K562 (cell line): ENCODE data around the gene HEXIM2. TPM values are rescaled to one million over a fixed set of nuclear protein-coding genes. Genes with fewer than 3 reads are reported as not detected.

Experiments
- C11orf30 ChIP-seq: fragments of 450-650 bp; IDR thresholded peaks from 2 replicates; pipeline ENCODE4 v1.6.1; 2016; ENCODE audit warnings: low read depth, mild to moderate bottlenecking
- CAMTA2 ChIP-seq: fragments of 250-450 bp; sonication (Bioruptor Pico); conservative IDR thresholded peaks from 2 replicates; pipeline ENCODE4 v1.5.1; 2022
- CLOCK ChIP-seq: fragments of 250-450 bp; sonication (Bioruptor Pico); IDR thresholded peaks from 2 replicates; pipeline ENCODE4 v1.4.0; 2020; ENCODE audit warnings: mild to moderate bottlenecking, moderate library complexity, borderline replicate concordance
- CXXC5 ChIP-seq: fragments of 250-450 bp; sonication (Bioruptor Pico); IDR thresholded peaks from 2 replicates; pipeline ENCODE4 v1.8.0; 2022; ENCODE audit warnings: inconsistent platforms, mild to moderate bottlenecking, moderate library complexity
- EGR1 ChIP-seq: fragments of 450-650 bp; conservative IDR thresholded peaks from 2 replicates; pipeline ENCODE4 v1.6.1; 2017; ENCODE audit warnings: mild to moderate bottlenecking
- EP400 ChIP-seq: fragments of 450-650 bp; IDR thresholded peaks from 2 replicates; pipeline ENCODE4 v1.6.1; 2017; ENCODE audit warnings: antibody characterized with exemption, mild to moderate bottlenecking, moderate library complexity
- HLTF ChIP-seq: fragments of 450-650 bp; IDR thresholded peaks from 2 replicates; pipeline ENCODE4 v1.6.1; 2016
- HOXB6 ChIP-seq: fragments of 250-450 bp; sonication (Bioruptor Pico); IDR thresholded peaks from 2 replicates; pipeline ENCODE4 v1.5.1; 2022; ENCODE audit warnings: mild to moderate bottlenecking, borderline replicate concordance
- MAZ ChIP-seq, 2 experiments: fragments of 450-650 bp in 1 of 2; sonication (generic) in 1 of 2; formaldehyde crosslinking; IDR thresholded peaks in 1 of 2; conservative IDR thresholded peaks in 1 of 2; 2 replicates each; pipeline versions ENCODE4 v1.4.0 to v1.5.0; 2020; ENCODE audit warnings: mild to moderate bottlenecking in 1 of 2, missing genetic modification reagents in 1 of 2
- MIER1 ChIP-seq: fragments of 450-650 bp; IDR thresholded peaks from 2 replicates; pipeline ENCODE4 v1.6.1; 2016; ENCODE audit warnings: antibody characterized with exemption, mild to moderate bottlenecking, low read depth
- NCOA1 ChIP-seq: fragments of 450-650 bp; IDR thresholded peaks from 2 replicates; pipeline ENCODE4 v1.6.1; 2016; ENCODE audit warnings: low read depth
- SIRT6 ChIP-seq: IDR thresholded peaks from one replicate; pipeline ENCODE4 v1.6.1; 2012; ENCODE audit warnings: low read depth, mild to moderate bottlenecking, control low read depth, inconsistent platforms, low read length, moderate library complexity
- SP2 ChIP-seq: IDR thresholded peaks from 2 replicates; pipeline ENCODE4 v1.6.1; 2011; ENCODE audit warnings: mild to moderate bottlenecking, low read depth, low read length, moderate library complexity; ENCODE audit not compliant: poor library complexity, severe bottlenecking; ENCODE audit errors: extremely low read depth
- THAP7 ChIP-seq: fragments of 250-450 bp; sonication (Bioruptor Pico); IDR thresholded peaks from 2 replicates; pipeline ENCODE4 v1.5.0; 2021
- WHSC1 ChIP-seq: IDR thresholded peaks from one replicate; pipeline ENCODE4 v1.6.1; 2012; ENCODE audit warnings: low read length, control low read depth, inconsistent platforms
- ZC3H8 ChIP-seq: fragments of 450-650 bp; IDR thresholded peaks from 2 replicates; pipeline ENCODE4 v1.6.1; 2017
- ZNF511 ChIP-seq: sonication (generic); formaldehyde crosslinking; IDR thresholded peaks from 2 replicates; pipeline ENCODE4 v1.8.0; 2022; ENCODE audit warnings: mild to moderate bottlenecking, missing genetic modification reagents
- ZNF584 ChIP-seq: fragments of 200-800 bp; sonication (Bioruptor generic); IDR thresholded peaks from 2 replicates; pipeline ENCODE4 v1.6.1; 2016; ENCODE audit warnings: low read depth, mild to moderate bottlenecking, missing genetic modification characterization, missing compliant biosample characterization
- polyA plus RNA-seq, 8 experiments: library from polyadenylated mRNA; depleted of rRNA in 4 of 8; stranded (reverse) in 5 of 8; unstranded in 3 of 8; fragments of >200 nt; fragmentation: Nextera tagmentation in 2 of 8; fragmentation: Illumina TruSeq in 1 of 8; extraction: Ambion mirVana in 2 of 8; extraction: Trizol in 1 of 8; gene quantifications; 2 replicates each; pipeline versions ENCODE4 v1.2.1 to v1.2.3, GENCODE V29; 2011 to 2014; ENCODE audit warnings: inconsistent platforms in 1 of 8, missing spikeins in 1 of 8
- total RNA-seq, 7 experiments: library from RNA; depleted of rRNA in 6 of 7; stranded (reverse); fragments of >200 nt in 6 of 7; fragmentation: Illumina TruSeq in 2 of 7; extraction: Trizol in 2 of 7; gene quantifications; 2 replicates each; pipeline versions ENCODE4 v1.2.1 to v1.2.3, GENCODE V29; 2011 to 2021; ENCODE audit warnings: low replicate concordance in 1 of 7
- TF ChIP-seq, protein P1 (sequence below): fragments of 250-450 bp; sonication (Bioruptor Pico); IDR thresholded peaks from 2 replicates; pipeline ENCODE4 v1.4.0; 2020
- TF ChIP-seq, protein P2 (sequence below): fragments of 250-450 bp; sonication (Bioruptor Pico); IDR thresholded peaks from 2 replicates; pipeline ENCODE4 v1.9.0; 2021; ENCODE audit warnings: mild to moderate bottlenecking

The HEXIM2 gene
- total and polyA plus RNA-seq, 9 of the 15 experiments (the other 6 are each of a cell fraction or from before 2014, with no cell fraction given), result 0.69 to 3.4 (median 1.1) TPM; not detected in 2

DNA sequence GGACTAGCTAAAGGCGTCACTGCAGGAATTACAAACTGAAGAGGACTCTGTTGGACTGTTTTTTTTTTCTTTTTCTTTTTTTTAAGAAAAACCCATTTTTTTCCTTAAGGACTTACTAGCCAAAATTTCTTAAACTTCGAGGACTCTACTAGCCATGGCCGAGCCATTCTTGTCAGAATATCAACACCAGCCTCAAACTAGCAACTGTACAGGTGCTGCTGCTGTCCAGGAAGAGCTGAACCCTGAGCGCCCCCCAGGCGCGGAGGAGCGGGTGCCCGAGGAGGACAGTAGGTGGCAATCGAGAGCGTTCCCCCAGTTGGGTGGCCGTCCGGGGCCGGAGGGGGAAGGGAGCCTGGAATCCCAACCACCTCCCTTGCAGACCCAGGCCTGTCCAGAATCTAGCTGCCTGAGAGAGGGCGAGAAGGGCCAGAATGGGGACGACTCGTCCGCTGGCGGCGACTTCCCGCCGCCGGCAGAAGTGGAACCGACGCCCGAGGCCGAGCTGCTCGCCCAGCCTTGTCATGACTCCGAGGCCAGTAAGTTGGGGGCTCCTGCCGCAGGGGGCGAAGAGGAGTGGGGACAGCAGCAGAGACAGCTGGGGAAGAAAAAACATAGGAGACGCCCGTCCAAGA, 12.5 kb upstream of the HEXIM2 start (continued):
- TF ChIP-seq, protein P1, sequence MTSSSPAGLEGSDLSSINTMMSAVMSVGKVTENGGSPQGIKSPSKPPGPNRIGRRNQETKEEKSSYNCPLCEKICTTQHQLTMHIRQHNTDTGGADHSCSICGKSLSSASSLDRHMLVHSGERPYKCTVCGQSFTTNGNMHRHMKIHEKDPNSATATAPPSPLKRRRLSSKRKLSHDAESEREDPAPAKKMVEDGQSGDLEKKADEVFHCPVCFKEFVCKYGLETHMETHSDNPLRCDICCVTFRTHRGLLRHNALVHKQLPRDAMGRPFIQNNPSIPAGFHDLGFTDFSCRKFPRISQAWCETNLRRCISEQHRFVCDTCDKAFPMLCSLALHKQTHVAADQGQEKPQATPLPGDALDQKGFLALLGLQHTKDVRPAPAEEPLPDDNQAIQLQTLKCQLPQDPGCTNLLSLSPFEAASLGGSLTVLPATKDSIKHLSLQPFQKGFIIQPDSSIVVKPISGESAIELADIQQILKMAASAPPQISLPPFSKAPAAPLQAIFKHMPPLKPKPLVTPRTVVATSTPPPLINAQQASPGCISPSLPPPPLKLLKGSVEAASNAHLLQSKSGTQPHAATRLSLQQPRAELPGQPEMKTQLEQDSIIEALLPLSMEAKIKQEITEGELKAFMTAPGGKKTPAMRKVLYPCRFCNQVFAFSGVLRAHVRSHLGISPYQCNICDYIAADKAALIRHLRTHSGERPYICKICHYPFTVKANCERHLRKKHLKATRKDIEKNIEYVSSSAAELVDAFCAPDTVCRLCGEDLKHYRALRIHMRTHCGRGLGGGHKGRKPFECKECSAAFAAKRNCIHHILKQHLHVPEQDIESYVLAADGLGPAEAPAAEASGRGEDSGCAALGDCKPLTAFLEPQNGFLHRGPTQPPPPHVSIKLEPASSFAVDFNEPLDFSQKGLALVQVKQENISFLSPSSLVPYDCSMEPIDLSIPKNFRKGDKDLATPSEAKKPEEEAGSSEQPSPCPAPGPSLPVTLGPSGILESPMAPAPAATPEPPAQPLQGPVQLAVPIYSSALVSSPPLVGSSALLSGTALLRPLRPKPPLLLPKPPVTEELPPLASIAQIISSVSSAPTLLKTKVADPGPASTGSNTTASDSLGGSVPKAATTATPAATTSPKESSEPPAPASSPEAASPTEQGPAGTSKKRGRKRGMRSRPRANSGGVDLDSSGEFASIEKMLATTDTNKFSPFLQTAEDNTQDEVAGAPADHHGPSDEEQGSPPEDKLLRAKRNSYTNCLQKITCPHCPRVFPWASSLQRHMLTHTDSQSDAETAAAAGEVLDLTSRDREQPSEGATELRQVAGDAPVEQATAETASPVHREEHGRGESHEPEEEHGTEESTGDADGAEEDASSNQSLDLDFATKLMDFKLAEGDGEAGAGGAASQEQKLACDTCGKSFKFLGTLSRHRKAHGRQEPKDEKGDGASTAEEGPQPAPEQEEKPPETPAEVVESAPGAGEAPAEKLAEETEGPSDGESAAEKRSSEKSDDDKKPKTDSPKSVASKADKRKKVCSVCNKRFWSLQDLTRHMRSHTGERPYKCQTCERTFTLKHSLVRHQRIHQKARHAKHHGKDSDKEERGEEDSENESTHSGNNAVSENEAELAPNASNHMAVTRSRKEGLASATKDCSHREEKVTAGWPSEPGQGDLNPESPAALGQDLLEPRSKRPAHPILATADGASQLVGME (CRISPR knock-in tag), result no peak
- peak; percentile 41 to 92; a peak in 3 of 4 replicates for TF ChIP-seq MAZ (CRISPR knock-in tag; conservative IDR thresholded peaks at IDR 0.05 in 1 of 2, IDR thresholded peaks at IDR 0.05 in 1 of 2)
- no peak for TF ChIP-seq HOXB6
- no peak for TF ChIP-seq SIRT6
- TF ChIP-seq C11orf30, result no peak
- TF ChIP-seq THAP7 (CRISPR knock-in tag), result no peak
- TF ChIP-seq, protein P2, sequence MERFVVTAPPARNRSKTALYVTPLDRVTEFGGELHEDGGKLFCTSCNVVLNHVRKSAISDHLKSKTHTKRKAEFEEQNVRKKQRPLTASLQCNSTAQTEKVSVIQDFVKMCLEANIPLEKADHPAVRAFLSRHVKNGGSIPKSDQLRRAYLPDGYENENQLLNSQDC (CRISPR knock-in tag), result no peak
- TF ChIP-seq WHSC1, result no peak
- no peak; the same call in 1 of the 2 replicates for TF ChIP-seq EP400
- TF ChIP-seq CXXC5 (CRISPR knock-in tag), result no peak
- no peak for TF ChIP-seq CAMTA2
- no peak for TF ChIP-seq ZC3H8
- no peak for TF ChIP-seq CLOCK (CRISPR knock-in tag)
- no peak for TF ChIP-seq MIER1
- TF ChIP-seq HLTF, result no peak
- no peak for TF ChIP-seq NCOA1
- TF ChIP-seq ZNF511 (CRISPR knock-in tag), result 0 out of 2 replicates have a peak, but pooled peaks have one; percentile 46
- TF ChIP-seq ZNF584 (CRISPR knock-in tag), result no peak
- TF ChIP-seq SP2, result no peak
- no peak for TF ChIP-seq EGR1
